SU-DHL-6 (cell line): Measurements from ENCODE around the gene PXK.

Source experiments
- CTCF ChIP-seq: fragments of 200-600 bp; sonication (generic); IDR thresholded peaks from one replicate; pipeline ENCODE4 v1.5.1; 2017; ENCODE audit warnings: antibody characterized with exemption, mild to moderate bottlenecking, low read length, moderate library complexity; ENCODE audit not compliant: insufficient read depth, poor library complexity, severe bottlenecking
- EZH2phosphoT487 ChIP-seq: fragments of 200-600 bp; sonication (generic), shearing (Covaris generic); conservative IDR thresholded peaks from 2 replicates; pipeline ENCODE4 v1.6.1; 2018; ENCODE audit warnings: mild to moderate bottlenecking, antibody characterized with exemption, low read length, moderate library complexity, mixed read lengths

GRCh38 chr3:58392181-58392580, 59.5 kb downstream of the PXK start:
- TF ChIP-seq CTCF (no peak), EZH2phosphoT487 (no peak)
